Measurements from ENCODE around the gene OXNAD1. TPM values are rescaled to one million over a fixed set of nuclear protein-coding genes. Genes with fewer than 3 reads are reported as not detected.

The OXNAD1 gene
- 10 to 100 TPM; 44.9 to 47.4 TPM for total RNA-seq

- Mint-ChIP-seq H3K36me3 (peaks cover 10% of the 10 kb centered on the region), H3K9me3 (ENCODE audit: low read depth) (no peaks in the 10 kb centered on the region), H3K27ac (peak within 1 kb of the TSS; percentile 97), H3K4me1 (peaks cover 37% of the 10 kb centered on the region), H3K4me3 (peak within 1 kb of the TSS; percentile 84), H3K27me3 (no peaks in the 10 kb centered on the region)
- CTCF ChIA-PET = interaction anchor here (0.7 to 7.7 kb wide), 26 partner anchors 10 to 1059 kb away, joined by 3 to 58 read pairs (median 4); partner anchors contain the start of gene CAPN7
- peak; percentile 96 for ATAC-seq
- DNase-seq = peak; percentile 100
These were observed at the start of gene OXNAD1, which contains the start of gene DPH3 for GRCh38 chr3:16264708-16265454. Gene OXNAD1, plus strand, starts transcription at chr3:16265212. Its CDS starts 5,741 bp downstream, at chr3:16270953. Gene DPH3, minus strand, starts transcription at chr3:16264943. Its CDS starts 67 bp downstream, at chr3:16264876.

DNA sequence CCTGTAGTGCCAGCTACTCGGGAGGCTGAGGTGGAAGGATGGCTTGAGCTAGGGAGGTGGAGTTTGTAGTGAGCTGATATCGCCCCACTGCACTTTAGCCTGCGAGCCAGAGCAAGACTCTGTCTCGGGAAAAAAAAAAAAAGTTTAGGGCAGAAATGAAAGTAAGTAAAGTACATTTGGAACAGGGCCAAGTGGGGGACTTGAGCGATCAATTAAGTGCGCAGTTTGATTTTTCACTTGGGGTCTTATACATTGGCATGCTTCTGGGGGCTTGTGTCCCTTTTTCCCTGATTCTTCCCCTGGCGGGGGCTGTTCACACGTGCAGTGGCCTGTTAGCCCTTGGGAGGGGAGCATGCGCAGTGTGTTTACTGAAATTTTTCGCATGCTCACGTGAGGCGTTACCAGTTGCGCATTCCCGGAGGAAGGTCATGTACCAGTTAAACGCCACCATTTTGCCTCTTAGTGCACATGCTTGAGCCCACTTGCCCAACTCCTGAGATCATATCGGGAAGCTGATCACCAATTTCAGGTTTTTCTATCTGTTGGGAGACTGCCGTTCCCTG is 48.6 kb upstream of the OXNAD1 start:
- Mint-ChIP-seq H3K36me3 (no peaks in the 10 kb centered on the region), H3K9me3 (ENCODE audit: low read depth) (no peaks in the 10 kb centered on the region), H3K27me3 (peaks cover 12% of the 10 kb centered on the region), H3K4me3 (no peak overlapping the region), H3K27ac (no peak overlapping the region), H3K4me1 (no peaks in the 10 kb centered on the region)
- ATAC-seq (no peak), DNase-seq (no peak)
- CTCF ChIA-PET = interaction anchor here (1.1 kb wide), 1 partner anchor 15 kb away, joined by 3 read pairs; no protein-coding TSS in a partner anchor

GRCh38 chr3:16219777-16220176 is 45.2 kb upstream of the OXNAD1 start:
- DNase-seq = no peak
- no peak for ATAC-seq
- peaks cover 2% of the 10 kb centered on the region for H3K4me1 Mint-ChIP-seq
- peaks cover 7% of the 10 kb centered on the region for H3K27me3 Mint-ChIP-seq
- H3K9me3 Mint-ChIP-seq (ENCODE audit: low read depth) = no peaks in the 10 kb centered on the region
- H3K4me3 Mint-ChIP-seq = no peak overlapping the region
- H3K27ac Mint-ChIP-seq = no peak overlapping the region
- CTCF ChIA-PET = no interaction called here
- no peaks in the 10 kb centered on the region for H3K36me3 Mint-ChIP-seq

DNA sequence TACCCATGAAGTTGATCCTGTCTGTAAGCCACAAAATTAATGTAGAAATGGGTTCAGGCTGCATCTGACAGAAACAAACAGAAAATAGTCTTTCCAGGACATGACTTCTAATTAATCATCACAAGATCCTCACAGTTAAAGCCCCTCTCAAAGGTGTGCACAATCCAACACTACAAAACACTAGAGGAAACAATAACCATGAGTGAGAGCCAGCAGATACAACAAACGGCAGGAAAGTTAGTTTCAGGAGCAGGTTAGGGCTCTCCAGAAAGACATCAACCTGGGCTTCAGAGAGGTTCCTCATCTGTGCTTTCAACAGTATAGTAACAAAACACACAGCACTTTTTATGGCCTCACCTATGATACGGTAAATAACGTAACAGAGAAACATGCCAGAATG is 43.0 kb upstream of the OXNAD1 start:
- ATAC-seq (no peak), DNase-seq (no peak)
- peaks cover 4% of the 10 kb centered on the region for H3K27me3 Mint-ChIP-seq
- no peaks in the 10 kb centered on the region for H3K9me3 Mint-ChIP-seq (ENCODE audit: low read depth)
- CTCF ChIA-PET = no interaction called here
- peaks cover 2% of the 10 kb centered on the region for H3K4me1 Mint-ChIP-seq
- no peak overlapping the region for H3K4me3 Mint-ChIP-seq
- H3K27ac Mint-ChIP-seq = no peak overlapping the region
- H3K36me3 Mint-ChIP-seq = no peaks in the 10 kb centered on the region

DNA sequence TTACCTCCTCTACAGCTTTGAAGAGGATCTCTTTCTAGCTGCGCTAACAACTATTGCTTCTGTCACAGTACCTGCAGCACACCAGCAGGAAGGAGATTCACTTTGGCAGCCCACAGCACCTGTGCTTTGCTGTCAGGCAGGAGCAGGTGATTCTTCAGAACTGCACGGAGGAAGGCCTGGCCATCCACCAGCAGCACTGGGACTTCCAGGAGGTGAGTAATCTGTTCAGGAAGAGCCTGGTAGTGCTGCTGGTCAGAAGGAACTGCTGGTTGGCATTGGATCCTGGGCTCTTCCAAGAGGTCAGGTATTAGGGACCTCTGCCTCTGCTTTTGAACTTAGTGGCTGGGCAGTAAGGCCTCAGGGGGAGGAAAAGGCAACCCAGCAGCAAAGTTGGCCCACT is 42.5 kb upstream of the OXNAD1 start:
- H3K27ac Mint-ChIP-seq = no peak overlapping the region
- DNase-seq (no peak), ATAC-seq (no peak)
- H3K27me3 Mint-ChIP-seq = peaks cover 6% of the 10 kb centered on the region
- CTCF ChIA-PET = no interaction called here
- peaks cover 2% of the 10 kb centered on the region for H3K4me1 Mint-ChIP-seq
- H3K4me3 Mint-ChIP-seq = no peak overlapping the region
- no peaks in the 10 kb centered on the region for H3K9me3 Mint-ChIP-seq (ENCODE audit: low read depth)
- H3K36me3 Mint-ChIP-seq = no peaks in the 10 kb centered on the region

DNA sequence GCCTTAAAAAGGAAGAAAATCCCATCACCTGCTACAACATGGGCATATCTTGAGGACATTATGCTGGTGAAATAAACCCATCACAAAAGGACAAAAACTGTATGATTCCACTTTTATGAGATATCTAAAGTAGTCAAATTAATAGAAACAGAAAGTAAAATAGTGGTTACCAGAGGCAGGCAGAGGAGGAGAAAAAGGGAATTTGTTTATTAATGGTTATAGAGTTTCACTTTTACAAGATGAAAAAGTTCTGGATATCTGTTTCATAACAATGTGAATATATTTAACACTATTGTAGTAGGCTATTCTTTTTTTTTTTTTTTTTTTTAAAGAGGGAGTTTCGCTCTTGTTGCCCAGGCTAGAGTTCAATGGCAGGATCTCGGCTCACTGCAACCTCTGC is 40.7 kb upstream of the OXNAD1 start:
- H3K4me1 Mint-ChIP-seq = peaks cover 2% of the 10 kb centered on the region
- no peaks in the 10 kb centered on the region for H3K36me3 Mint-ChIP-seq
- ATAC-seq (no peak), DNase-seq (no peak)
- no peak overlapping the region for H3K4me3 Mint-ChIP-seq
- no peaks in the 10 kb centered on the region for H3K9me3 Mint-ChIP-seq (ENCODE audit: low read depth)
- H3K27ac Mint-ChIP-seq = no peak overlapping the region
- CTCF ChIA-PET = no interaction called here
- H3K27me3 Mint-ChIP-seq = peaks cover 18% of the 10 kb centered on the region

GRCh38 chr3:16227566-16227965 is 37.4 kb upstream of the OXNAD1 start:
- DNase-seq = no peak
- Mint-ChIP-seq H3K4me3 (no peak overlapping the region), H3K9me3 (ENCODE audit: low read depth) (no peaks in the 10 kb centered on the region), H3K27me3 (peaks cover 18% of the 10 kb centered on the region), H3K27ac (no peak overlapping the region), H3K4me1 (peaks cover 2% of the 10 kb centered on the region), H3K36me3 (no peaks in the 10 kb centered on the region)
- ATAC-seq = no peak
- CTCF ChIA-PET = interaction anchor here (0.9 kb wide), 1 partner anchor 50 kb away, joined by 3 read pairs; no protein-coding TSS in a partner anchor

DNA sequence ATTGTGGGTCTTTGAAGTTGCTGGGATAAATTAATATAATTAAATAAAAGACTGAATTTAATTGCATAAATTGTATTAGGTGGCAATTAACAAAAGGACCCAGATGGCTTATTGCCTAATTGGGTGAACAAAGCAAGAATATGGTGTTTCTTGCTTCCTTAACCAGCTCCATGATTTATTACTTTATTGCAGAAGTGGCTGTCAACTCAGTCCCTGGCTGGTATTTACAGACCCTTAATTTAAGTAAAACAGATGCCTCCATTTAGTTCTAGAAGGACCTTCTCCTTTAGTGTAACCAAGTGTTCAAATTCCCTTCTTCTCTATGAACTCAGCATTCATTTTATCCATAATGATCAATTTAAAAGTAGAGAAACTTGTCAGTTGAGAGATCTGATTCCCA is 35.3 kb upstream of the OXNAD1 start:
- no peaks in the 10 kb centered on the region for H3K9me3 Mint-ChIP-seq (ENCODE audit: low read depth)
- CTCF ChIA-PET = no interaction called here
- ATAC-seq (no peak), DNase-seq (no peak)
- H3K36me3 Mint-ChIP-seq = no peaks in the 10 kb centered on the region
- H3K27ac Mint-ChIP-seq = no peak overlapping the region
- H3K4me3 Mint-ChIP-seq = no peak overlapping the region
- no peaks in the 10 kb centered on the region for H3K4me1 Mint-ChIP-seq
- peaks cover 21% of the 10 kb centered on the region for H3K27me3 Mint-ChIP-seq

DNA sequence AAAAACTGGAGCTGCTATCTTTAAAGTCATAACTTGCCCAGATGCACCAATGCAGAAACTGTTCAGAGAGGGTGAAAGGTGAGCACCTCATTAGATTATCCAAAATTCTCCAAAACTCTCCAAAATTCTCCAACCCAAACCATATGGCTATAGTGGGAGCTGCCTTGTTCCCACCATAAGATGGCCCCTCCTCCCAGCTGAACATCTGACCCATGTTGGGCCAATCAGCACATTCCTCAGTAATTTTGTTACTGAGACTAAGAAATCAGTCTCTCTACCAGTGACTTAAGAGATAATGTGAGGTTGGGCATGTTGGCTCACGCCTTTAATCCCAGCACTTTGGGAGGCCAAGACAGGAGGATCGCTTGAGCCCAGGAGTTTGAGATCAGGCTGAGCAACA is 33.0 kb upstream of the OXNAD1 start:
- ATAC-seq (no peak), DNase-seq (no peak)
- H3K4me1 Mint-ChIP-seq = no peaks in the 10 kb centered on the region
- H3K36me3 Mint-ChIP-seq = peaks cover 2% of the 10 kb centered on the region
- no peak overlapping the region for H3K27ac Mint-ChIP-seq
- H3K4me3 Mint-ChIP-seq = no peak overlapping the region
- peaks cover 20% of the 10 kb centered on the region for H3K27me3 Mint-ChIP-seq
- CTCF ChIA-PET = interaction anchor here (0.8 kb wide), 1 partner anchor 16 kb away, joined by 3 read pairs; no protein-coding TSS in a partner anchor
- no peaks in the 10 kb centered on the region for H3K9me3 Mint-ChIP-seq (ENCODE audit: low read depth)

DNA sequence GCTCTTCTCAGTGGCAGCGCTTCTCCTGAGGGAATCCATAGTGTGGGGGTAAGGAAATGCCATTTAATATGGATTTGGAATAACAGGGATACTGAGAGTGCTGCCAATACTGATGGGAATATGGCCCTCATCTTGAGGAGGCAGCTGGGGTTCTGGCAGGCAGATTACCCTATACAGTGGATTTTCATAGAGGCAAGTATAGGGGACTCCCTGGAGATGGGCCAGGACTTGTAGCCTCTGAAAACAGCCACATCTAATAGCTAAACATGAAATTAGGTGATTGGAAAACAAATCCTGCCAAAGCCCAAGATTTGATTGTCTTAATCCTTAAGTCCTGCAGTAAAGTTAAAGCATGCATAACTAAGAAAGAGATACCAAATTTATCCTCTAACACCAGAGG is 31.2 kb upstream of the OXNAD1 start:
- peaks cover under 1% of the 10 kb centered on the region for H3K4me1 Mint-ChIP-seq
- no peaks in the 10 kb centered on the region for H3K9me3 Mint-ChIP-seq (ENCODE audit: low read depth)
- DNase-seq (no peak), ATAC-seq (no peak)
- H3K27ac Mint-ChIP-seq = no peak overlapping the region
- CTCF ChIA-PET = interaction anchor here (1.3 to 1.4 kb wide), 2 partner anchors 14 to 56 kb away, joined by 4 to 5 read pairs; no protein-coding TSS in a partner anchor
- H3K27me3 Mint-ChIP-seq = peaks cover 11% of the 10 kb centered on the region
- no peak overlapping the region for H3K4me3 Mint-ChIP-seq
- peaks cover 2% of the 10 kb centered on the region for H3K36me3 Mint-ChIP-seq

DNA sequence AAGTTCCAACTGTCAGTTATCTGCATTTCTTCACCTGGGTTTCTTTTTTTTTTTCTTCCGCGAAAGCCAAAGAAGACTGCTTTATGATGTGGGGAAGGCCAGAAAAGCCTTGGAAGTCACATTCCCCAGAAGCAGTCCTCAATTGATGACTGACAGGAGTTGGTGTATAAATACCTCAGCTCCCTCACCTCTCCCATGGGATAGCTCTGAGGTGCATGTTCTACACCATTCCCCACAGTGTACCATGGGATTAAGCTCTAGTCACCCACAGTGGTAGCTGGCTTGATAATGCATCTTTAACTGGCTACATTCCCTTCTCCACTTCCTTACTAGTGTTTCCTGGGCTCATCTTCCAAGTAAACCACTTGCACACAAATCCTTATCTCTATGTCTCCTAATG is 30.7 kb upstream of the OXNAD1 start:
- no peaks in the 10 kb centered on the region for H3K9me3 Mint-ChIP-seq (ENCODE audit: low read depth)
- no peak overlapping the region for H3K27ac Mint-ChIP-seq
- CTCF ChIA-PET = interaction anchor here (1.4 kb wide), 1 partner anchor 56 kb away, joined by 5 read pairs; no protein-coding TSS in a partner anchor
- DNase-seq = no peak
- H3K4me1 Mint-ChIP-seq = peaks cover 1% of the 10 kb centered on the region
- no peak overlapping the region for H3K4me3 Mint-ChIP-seq
- ATAC-seq = no peak
- peaks cover 2% of the 10 kb centered on the region for H3K36me3 Mint-ChIP-seq
- H3K27me3 Mint-ChIP-seq = peaks cover 7% of the 10 kb centered on the region

DNA sequence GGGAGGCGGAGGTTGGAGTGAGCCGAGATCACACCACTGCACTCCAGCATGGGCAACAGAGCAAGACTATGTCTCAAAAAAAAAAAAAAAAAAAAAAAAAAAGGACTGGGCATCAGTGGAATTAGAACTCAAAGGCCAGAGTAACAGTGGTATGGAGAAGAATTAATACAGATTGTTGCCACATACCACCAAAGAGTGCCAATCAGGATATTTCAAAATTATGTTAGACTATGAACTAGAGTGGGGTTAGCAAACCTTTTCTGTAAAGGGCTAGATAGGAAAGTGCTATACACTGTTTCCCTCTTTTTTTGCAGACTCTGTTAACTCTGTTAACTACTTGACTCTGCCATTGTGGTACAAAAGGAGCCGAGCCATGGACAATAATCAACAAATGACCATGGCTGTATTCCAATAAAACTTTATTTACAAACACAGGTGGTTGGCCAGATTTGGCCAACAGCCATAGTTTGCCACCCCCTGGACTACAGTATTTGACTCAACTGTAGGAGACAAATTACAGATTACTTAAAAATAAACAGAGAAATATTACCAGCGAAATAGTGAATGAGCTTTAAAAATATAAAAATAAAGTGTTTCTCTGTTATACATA is 28.9 kb upstream of the OXNAD1 start:
- no peak overlapping the region for H3K4me3 Mint-ChIP-seq
- ATAC-seq (no peak), DNase-seq (no peak)
- peaks cover 2% of the 10 kb centered on the region for H3K36me3 Mint-ChIP-seq
- no peaks in the 10 kb centered on the region for H3K9me3 Mint-ChIP-seq (ENCODE audit: low read depth)
- H3K27me3 Mint-ChIP-seq = peaks cover 6% of the 10 kb centered on the region
- H3K27ac Mint-ChIP-seq = no peak overlapping the region
- CTCF ChIA-PET = interaction anchor here (1.8 kb wide), 1 partner anchor 11 kb away, joined by 4 read pairs; no protein-coding TSS in a partner anchor
- peaks cover 12% of the 10 kb centered on the region for H3K4me1 Mint-ChIP-seq

- DNase-seq (no peak), ATAC-seq (no peak)
- Mint-ChIP-seq H3K27me3 (peaks cover 6% of the 10 kb centered on the region), H3K27ac (no peak overlapping the region), H3K4me1 (peaks cover 12% of the 10 kb centered on the region), H3K4me3 (no peak overlapping the region), H3K36me3 (peaks cover 2% of the 10 kb centered on the region), H3K9me3 (ENCODE audit: low read depth) (no peaks in the 10 kb centered on the region)
- CTCF ChIA-PET = interaction anchor here (1.8 kb wide), 1 partner anchor 11 kb away, joined by 4 read pairs; no protein-coding TSS in a partner anchor
These were observed 28.1 kb upstream of the OXNAD1 start for GRCh38 chr3:16236856-16237393.

All from activated CD8-positive, alpha-beta memory T cell treated with anti-CD3 and anti-CD28 coated beads, Interleukin-2, amount 10 ng/mL, durations not matched to agents 7 days and 5 days (primary cell).